Tibial nerve (tissue), 4 donors: ENCODE data around the gene SERPINB7.

Experiments used
- EP300 ChIP-seq, 2 donors: sonication (generic); formaldehyde crosslinking; IDR thresholded peaks; one replicate each; pipeline ENCODE4 v1.6.1; 2017; ENCODE audit warnings: antibody characterized with exemption in 2 of 2, mild to moderate bottlenecking in 1 of 2
- POLR2A ChIP-seq, 2 donors: fragments of 450-650 bp; IDR thresholded peaks; one replicate each; pipeline ENCODE4 v1.6.1; 2017; ENCODE audit warnings: antibody characterized with exemption in 2 of 2, mild to moderate bottlenecking in 2 of 2, moderate library complexity in 2 of 2
- TF ChIP-seq, protein P1 (sequence below), 5 experiments: fragments of 200-600 bp in 3 of 5; fragments of 450-650 bp in 2 of 5; sonication (generic) in 3 of 5; IDR thresholded peaks; one replicate each; pipeline ENCODE4 v1.5.1; 2016 to 2019; ENCODE audit warnings: antibody characterized with exemption in 5 of 5, mild to moderate bottlenecking in 3 of 5, moderate library complexity in 2 of 5

DNA sequence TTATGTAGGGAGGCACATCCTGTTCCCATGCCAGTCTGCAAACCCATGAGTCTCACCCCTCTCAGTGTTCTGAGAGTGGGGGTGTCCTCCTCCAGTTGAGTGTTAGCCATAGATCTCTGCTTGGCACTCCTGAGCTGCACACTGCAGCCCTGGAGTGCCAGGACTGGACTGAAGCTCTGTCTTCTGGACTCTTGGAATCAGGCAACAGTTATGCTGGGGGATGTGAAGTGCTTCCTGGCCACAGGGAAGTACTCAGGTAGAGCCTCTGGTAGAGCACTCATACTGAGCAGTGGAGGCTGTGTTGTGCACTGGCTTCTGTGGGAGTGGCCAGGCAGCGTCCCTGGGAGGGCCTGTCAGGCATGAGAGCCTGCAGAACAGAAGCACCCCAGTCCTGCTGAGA is 43.0 kb downstream of the SERPINB7 start:
- TF ChIP-seq, protein P1, sequence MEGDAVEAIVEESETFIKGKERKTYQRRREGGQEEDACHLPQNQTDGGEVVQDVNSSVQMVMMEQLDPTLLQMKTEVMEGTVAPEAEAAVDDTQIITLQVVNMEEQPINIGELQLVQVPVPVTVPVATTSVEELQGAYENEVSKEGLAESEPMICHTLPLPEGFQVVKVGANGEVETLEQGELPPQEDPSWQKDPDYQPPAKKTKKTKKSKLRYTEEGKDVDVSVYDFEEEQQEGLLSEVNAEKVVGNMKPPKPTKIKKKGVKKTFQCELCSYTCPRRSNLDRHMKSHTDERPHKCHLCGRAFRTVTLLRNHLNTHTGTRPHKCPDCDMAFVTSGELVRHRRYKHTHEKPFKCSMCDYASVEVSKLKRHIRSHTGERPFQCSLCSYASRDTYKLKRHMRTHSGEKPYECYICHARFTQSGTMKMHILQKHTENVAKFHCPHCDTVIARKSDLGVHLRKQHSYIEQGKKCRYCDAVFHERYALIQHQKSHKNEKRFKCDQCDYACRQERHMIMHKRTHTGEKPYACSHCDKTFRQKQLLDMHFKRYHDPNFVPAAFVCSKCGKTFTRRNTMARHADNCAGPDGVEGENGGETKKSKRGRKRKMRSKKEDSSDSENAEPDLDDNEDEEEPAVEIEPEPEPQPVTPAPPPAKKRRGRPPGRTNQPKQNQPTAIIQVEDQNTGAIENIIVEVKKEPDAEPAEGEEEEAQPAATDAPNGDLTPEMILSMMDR (IDR thresholded peaks at IDR 0.05), result no peak
- TF ChIP-seq POLR2A (IDR thresholded peaks at IDR 0.05) (no peak), EP300 (IDR thresholded peaks at IDR 0.05) (no peak)
